ENCODE data around the gene CAMK2N2. TPM values are rescaled to one million over a fixed set of nuclear protein-coding genes. Genes with fewer than 3 reads are reported as not detected.

The CAMK2N2 gene
- total RNA-seq, 1 donor from 2014 or later, result not detected

GRCh38 chr3:184241447-184242296 is 19.7 kb downstream of the CAMK2N2 start:
- ATAC-seq (peak; percentile 88 to 91), DNase-seq (peak; percentile 74)
- Histone ChIP-seq H3K9me3 (no peaks in the 10 kb centered on the region), H3K4me3 (peak overlapping the region; percentile 17), H3K27me3 (ENCODE audit: low read depth) (peaks cover 11% of the 10 kb centered on the region), H3K36me3 (peaks cover 38% of the 10 kb centered on the region), H3K4me1 (no peaks in the 10 kb centered on the region), H3K27ac (no peak overlapping the region)
- TF ChIP-seq CTCF (IDR thresholded peaks at IDR 0.05), result peak; percentile 53
- intact Hi-C loops (cut with DNase I), result no loop called here

GRCh38 chr3:184241141-184241446 is 20.3 kb downstream of the CAMK2N2 start:
- ATAC-seq (no peak), DNase-seq (peak; percentile 45)
- intact Hi-C loops (cut with DNase I), result no loop called here
- no peaks in the 10 kb centered on the region for H3K9me3 ChIP-seq
- H3K4me3 ChIP-seq, result no peak overlapping the region
- H3K4me1 ChIP-seq, result no peaks in the 10 kb centered on the region
- H3K27ac ChIP-seq, result no peak overlapping the region
- H3K27me3 ChIP-seq (ENCODE audit: low read depth), result peaks cover 16% of the 10 kb centered on the region
- no peak for TF ChIP-seq CTCF (IDR thresholded peaks at IDR 0.05)
- H3K36me3 ChIP-seq, result peaks cover 38% of the 10 kb centered on the region

GRCh38 chr3:184240384-184241140 is 20.8 kb downstream of the CAMK2N2 start:
- peaks cover 37% of the 10 kb centered on the region for H3K36me3 ChIP-seq
- intact Hi-C loops (cut with DNase I), result no loop called here
- no peaks in the 10 kb centered on the region for H3K9me3 ChIP-seq
- peak; percentile 43 for DNase-seq
- H3K4me3 ChIP-seq, result no peak overlapping the region
- no peak for TF ChIP-seq CTCF (IDR thresholded peaks at IDR 0.05)
- no peak overlapping the region for H3K27ac ChIP-seq
- H3K27me3 ChIP-seq (ENCODE audit: low read depth), result peaks cover 16% of the 10 kb centered on the region
- ATAC-seq, result no peak
- H3K4me1 ChIP-seq, result no peaks in the 10 kb centered on the region

GRCh38 chr3:184239708-184240107 is 21.6 kb downstream of the CAMK2N2 start:
- Histone ChIP-seq H3K27me3 (ENCODE audit: low read depth) (peaks cover 16% of the 10 kb centered on the region), H3K4me1 (no peaks in the 10 kb centered on the region), H3K36me3 (peaks cover 29% of the 10 kb centered on the region), H3K27ac (no peak overlapping the region), H3K9me3 (no peaks in the 10 kb centered on the region), H3K4me3 (no peak overlapping the region)
- no peak for TF ChIP-seq CTCF (IDR thresholded peaks at IDR 0.05)
- peak; percentile 19 for DNase-seq
- intact Hi-C loops (cut with DNase I), result no loop called here
- no peak for ATAC-seq

- no peak for TF ChIP-seq CTCF (IDR thresholded peaks at IDR 0.05)
- Histone ChIP-seq H3K9me3 (no peaks in the 10 kb centered on the region), H3K4me3 (no peak overlapping the region), H3K27ac (no peak overlapping the region), H3K36me3 (peaks cover 24% of the 10 kb centered on the region), H3K27me3 (ENCODE audit: low read depth) (peaks cover 16% of the 10 kb centered on the region), H3K4me1 (no peaks in the 10 kb centered on the region)
- peak; percentile 15 for DNase-seq
- no peak for ATAC-seq
- intact Hi-C loops (cut with DNase I), result no loop called here
Observed at GRCh38 chr3:184239221-184239620, 22.1 kb downstream of the CAMK2N2 start.

Data from lower lobe of right lung (tissue), 2 donors.